Upper lobe of right lung (tissue), 1 donor: Measurements from ENCODE around the gene HIPK3. TPM values are rescaled to one million over a fixed set of nuclear protein-coding genes. Genes with fewer than 3 reads are reported as not detected.
A peak's percentile ranks its signal among the peaks of the same experiment; 100 is the strongest.
"Not testable (repeated sequence)": the region's sequence is repeated elsewhere in the genome, so short reads cannot be mapped to it uniquely, and the experiment has no call there.

Experiments
- ATAC-seq: fragments of 200-7000 bp; cut with Tn5 transposase; one replicate; pipeline ENCODE4 v1.9.1; 2020; ENCODE audit warnings: mild to moderate bottlenecking, moderate library complexity
- DNase-seq: peaks from one replicate; pipeline ENCODE4 v3.0.0-alpha.2; 2020
- H3K27ac ChIP-seq: fragments of 200-600 bp; one replicate; pipeline ENCODE4 v1.8.0; 2022
- H3K27me3 ChIP-seq: fragments of 200-600 bp; one replicate; pipeline ENCODE4 v1.8.0; 2022; ENCODE audit warnings: mild to moderate bottlenecking
- H3K36me3 ChIP-seq: fragments of 200-600 bp; one replicate; pipeline ENCODE4 v1.8.0; 2022
- H3K4me1 ChIP-seq: fragments of 200-600 bp; one replicate; pipeline ENCODE4 v1.8.0; 2022
- H3K4me3 ChIP-seq: fragments of 200-600 bp; one replicate; pipeline ENCODE4 v1.8.0; 2022; ENCODE audit warnings: mild to moderate bottlenecking
- H3K9me3 ChIP-seq: fragments of 200-600 bp; one replicate; pipeline ENCODE4 v1.8.0; 2022
- CTCF ChIP-seq: fragments of 200-600 bp; IDR thresholded peaks from one replicate; pipeline ENCODE4 v1.8.0; 2022; ENCODE audit warnings: antibody characterized with exemption
- intact Hi-C: fragments of 100-400 bp; cut with DNase I; formaldehyde crosslinking; loops from one replicate; pipeline ENCODE4 v1.11.0; 2022
- total RNA-seq: library from RNA; stranded (reverse); fragmentation: NEBNext Ultra II Directional; extraction: Animal tissue kit (Norgen Biotek cat#: 25700); gene quantifications from one replicate; pipeline ENCODE4 v1.2.1, GENCODE V29; 2021
- donor health status: DM: no; HTN: yes; CAD: no; lungs with severe emphysema.

The HIPK3 gene
- total RNA-seq, 1 donor from 2014 or later, result 146 TPM

- Histone ChIP-seq H3K36me3 (no peaks in the 10 kb centered on the region), H3K4me1 (no peaks in the 10 kb centered on the region), H3K9me3 (no peaks in the 10 kb centered on the region), H3K4me3 (no peak overlapping the region), H3K27ac (no peak overlapping the region), H3K27me3 (no peaks in the 10 kb centered on the region)
- intact Hi-C loops, result no loop called here
- ATAC-seq, result no peak
- no peak for DNase-seq
- TF ChIP-seq CTCF, result no peak
Measured at GRCh38 chr11:33366918-33367317, 109.7 kb downstream of the HIPK3 start.

- H3K4me1 ChIP-seq, H3K4me3 ChIP-seq, intact Hi-C loops, ATAC-seq, H3K9me3 ChIP-seq, H3K27ac ChIP-seq, H3K27me3 ChIP-seq, DNase-seq, H3K36me3 ChIP-seq: not testable (repeated sequence)
Measured at GRCh38 chr11:33368475-33368874, 111.3 kb downstream of the HIPK3 start.

- no peak overlapping the region for H3K4me3 ChIP-seq
- peaks cover 2% of the 10 kb centered on the region for H3K27me3 ChIP-seq
- H3K27ac ChIP-seq, result no peak overlapping the region
- H3K9me3 ChIP-seq, result no peaks in the 10 kb centered on the region
- intact Hi-C loops, result no loop called here
- no peak for TF ChIP-seq CTCF
- no peaks in the 10 kb centered on the region for H3K4me1 ChIP-seq
- H3K36me3 ChIP-seq, result no peaks in the 10 kb centered on the region
- ATAC-seq, result no peak
- no peak for DNase-seq
Measured at GRCh38 chr11:33368931-33369330, 111.8 kb downstream of the HIPK3 start.

- no peak for ATAC-seq
- no peak for DNase-seq
- Histone ChIP-seq H3K27ac (no peak overlapping the region), H3K9me3 (no peaks in the 10 kb centered on the region), H3K27me3 (peaks cover 32% of the 10 kb centered on the region), H3K4me1 (no peaks in the 10 kb centered on the region), H3K36me3 (no peaks in the 10 kb centered on the region), H3K4me3 (no peak overlapping the region)
- TF ChIP-seq CTCF, result no peak
- intact Hi-C loops, result no loop called here
Measured at GRCh38 chr11:33373636-33374035, 116.5 kb downstream of the HIPK3 start.

- Histone ChIP-seq H3K36me3 (no peaks in the 10 kb centered on the region), H3K4me3 (no peak overlapping the region), H3K27ac (no peak overlapping the region), H3K27me3 (peaks cover 40% of the 10 kb centered on the region), H3K4me1 (no peaks in the 10 kb centered on the region), H3K9me3 (no peaks in the 10 kb centered on the region)
- ATAC-seq (no peak), DNase-seq (no peak)
- intact Hi-C loops, result no loop called here
- no peak for TF ChIP-seq CTCF
Measured at GRCh38 chr11:33375236-33375635, 118.1 kb downstream of the HIPK3 start.

GRCh38 chr11:33375688-33376311 is 118.6 kb downstream of the HIPK3 start, which contains the start of gene KIAA1549L:
Gene KIAA1549L (plus strand): TSS chr11:33376108.
- Histone ChIP-seq H3K9me3 (no peaks in the 10 kb centered on the region), H3K27me3 (peaks cover 40% of the 10 kb centered on the region), H3K4me3 (peak within 1 kb of the TSS; percentile 33), H3K4me1 (no peaks in the 10 kb centered on the region), H3K27ac (no peak within 1 kb of the TSS), H3K36me3 (no peaks in the 10 kb centered on the region)
- no peak for TF ChIP-seq CTCF
- ATAC-seq, result no peak
- no peak for DNase-seq
- intact Hi-C loops, result no loop called here
